Measurements from ENCODE around the gene CAMKMT.

The CAMKMT gene

DNA sequence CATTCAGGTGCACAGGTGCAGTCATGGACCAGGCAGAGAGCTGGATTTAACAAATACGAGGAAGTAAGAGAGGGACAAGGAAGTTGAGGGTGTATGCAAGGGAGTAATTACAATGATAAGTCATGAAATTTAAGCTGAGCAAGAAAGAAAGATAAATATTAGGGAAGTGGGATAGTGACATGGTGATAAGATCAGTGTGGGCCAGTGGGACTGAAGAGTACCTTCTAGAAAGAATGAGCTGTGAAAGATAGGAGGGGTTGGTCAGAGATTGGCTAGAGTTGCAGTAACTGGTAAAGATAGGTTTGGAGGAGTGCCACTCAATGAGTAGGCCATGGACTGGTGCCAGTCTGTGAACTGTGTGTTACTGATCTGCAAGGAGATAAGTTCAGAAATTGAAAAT lies 378.9 kb downstream of the CAMKMT start:
- TF ChIP-seq, protein P1, sequence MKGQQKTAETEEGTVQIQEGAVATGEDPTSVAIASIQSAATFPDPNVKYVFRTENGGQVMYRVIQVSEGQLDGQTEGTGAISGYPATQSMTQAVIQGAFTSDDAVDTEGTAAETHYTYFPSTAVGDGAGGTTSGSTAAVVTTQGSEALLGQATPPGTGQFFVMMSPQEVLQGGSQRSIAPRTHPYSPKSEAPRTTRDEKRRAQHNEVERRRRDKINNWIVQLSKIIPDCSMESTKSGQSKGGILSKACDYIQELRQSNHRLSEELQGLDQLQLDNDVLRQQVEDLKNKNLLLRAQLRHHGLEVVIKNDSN (IDR thresholded peaks at IDR 0.05), result no peak
- no peak for TF ChIP-seq TEAD4 (IDR thresholded peaks at IDR 0.05)
- no peak for TF ChIP-seq ZBTB7A (IDR thresholded peaks at IDR 0.05; ENCODE audit: low read depth)
- no peak for TF ChIP-seq FOXM1 (IDR thresholded peaks at IDR 0.05; ENCODE audit: borderline replicate concordance, low read depth)
- TF ChIP-seq, protein P2, sequence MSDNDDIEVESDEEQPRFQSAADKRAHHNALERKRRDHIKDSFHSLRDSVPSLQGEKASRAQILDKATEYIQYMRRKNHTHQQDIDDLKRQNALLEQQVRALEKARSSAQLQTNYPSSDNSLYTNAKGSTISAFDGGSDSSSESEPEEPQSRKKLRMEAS (IDR thresholded peaks at IDR 0.05), result no peak
- no peak for TF ChIP-seq RAD21 (IDR thresholded peaks at IDR 0.05; ENCODE audit: low read depth)
- no peak for TF ChIP-seq EGR1 (IDR thresholded peaks at IDR 0.05)
- no peak for TF ChIP-seq CEBPB (IDR thresholded peaks at IDR 0.05)
- TF ChIP-seq, protein P3, sequence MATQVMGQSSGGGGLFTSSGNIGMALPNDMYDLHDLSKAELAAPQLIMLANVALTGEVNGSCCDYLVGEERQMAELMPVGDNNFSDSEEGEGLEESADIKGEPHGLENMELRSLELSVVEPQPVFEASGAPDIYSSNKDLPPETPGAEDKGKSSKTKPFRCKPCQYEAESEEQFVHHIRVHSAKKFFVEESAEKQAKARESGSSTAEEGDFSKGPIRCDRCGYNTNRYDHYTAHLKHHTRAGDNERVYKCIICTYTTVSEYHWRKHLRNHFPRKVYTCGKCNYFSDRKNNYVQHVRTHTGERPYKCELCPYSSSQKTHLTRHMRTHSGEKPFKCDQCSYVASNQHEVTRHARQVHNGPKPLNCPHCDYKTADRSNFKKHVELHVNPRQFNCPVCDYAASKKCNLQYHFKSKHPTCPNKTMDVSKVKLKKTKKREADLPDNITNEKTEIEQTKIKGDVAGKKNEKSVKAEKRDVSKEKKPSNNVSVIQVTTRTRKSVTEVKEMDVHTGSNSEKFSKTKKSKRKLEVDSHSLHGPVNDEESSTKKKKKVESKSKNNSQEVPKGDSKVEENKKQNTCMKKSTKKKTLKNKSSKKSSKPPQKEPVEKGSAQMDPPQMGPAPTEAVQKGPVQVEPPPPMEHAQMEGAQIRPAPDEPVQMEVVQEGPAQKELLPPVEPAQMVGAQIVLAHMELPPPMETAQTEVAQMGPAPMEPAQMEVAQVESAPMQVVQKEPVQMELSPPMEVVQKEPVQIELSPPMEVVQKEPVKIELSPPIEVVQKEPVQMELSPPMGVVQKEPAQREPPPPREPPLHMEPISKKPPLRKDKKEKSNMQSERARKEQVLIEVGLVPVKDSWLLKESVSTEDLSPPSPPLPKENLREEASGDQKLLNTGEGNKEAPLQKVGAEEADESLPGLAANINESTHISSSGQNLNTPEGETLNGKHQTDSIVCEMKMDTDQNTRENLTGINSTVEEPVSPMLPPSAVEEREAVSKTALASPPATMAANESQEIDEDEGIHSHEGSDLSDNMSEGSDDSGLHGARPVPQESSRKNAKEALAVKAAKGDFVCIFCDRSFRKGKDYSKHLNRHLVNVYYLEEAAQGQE (IDR thresholded peaks at IDR 0.05; ENCODE audit: low read depth), result no peak
- no peak for TF ChIP-seq CREB1 (IDR thresholded peaks at IDR 0.05; ENCODE audit: low read depth)
- no peak for TF ChIP-seq YY1 (IDR thresholded peaks at IDR 0.05; ENCODE audit: low read depth)
- no peak for TF ChIP-seq TCF12 (IDR thresholded peaks at IDR 0.05; ENCODE audit: low read depth)
- no peak for TF ChIP-seq NFIC (IDR thresholded peaks at IDR 0.05)

DNA sequence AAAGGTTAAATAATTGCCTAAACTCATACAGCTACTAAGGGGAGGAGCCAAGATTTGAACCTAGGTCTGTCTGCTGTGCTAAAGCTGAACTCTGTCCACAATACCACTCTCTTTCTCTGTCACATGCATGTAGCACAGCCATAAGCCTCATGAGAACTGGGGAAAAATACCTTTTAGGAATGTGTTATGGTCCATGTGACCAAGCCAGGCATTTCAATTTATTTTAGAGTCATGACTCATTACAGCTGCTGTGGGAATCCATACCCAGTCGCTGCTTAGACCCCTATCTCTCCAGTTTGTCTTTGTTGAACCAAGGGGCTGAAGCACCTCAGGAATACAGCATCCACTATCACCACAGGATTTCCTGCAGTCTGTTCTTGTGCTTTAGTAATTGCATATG lies 379.8 kb downstream of the CAMKMT start:
- TF ChIP-seq YY1 (IDR thresholded peaks at IDR 0.05; ENCODE audit: low read depth) (no peak), FOXM1 (IDR thresholded peaks at IDR 0.05; ENCODE audit: borderline replicate concordance, low read depth) (no peak), EGR1 (IDR thresholded peaks at IDR 0.05) (no peak), CREB1 (IDR thresholded peaks at IDR 0.05; ENCODE audit: low read depth) (no peak), TAF1 (IDR thresholded peaks at IDR 0.05; ENCODE audit: low read depth) (no peak), TCF12 (IDR thresholded peaks at IDR 0.05; ENCODE audit: low read depth) (no peak), NFIC (IDR thresholded peaks at IDR 0.05) (no peak), EP300 (IDR thresholded peaks at IDR 0.05; ENCODE audit: borderline replicate concordance) (no peak), ZBTB7A (IDR thresholded peaks at IDR 0.05; ENCODE audit: low read depth) (no peak), RAD21 (IDR thresholded peaks at IDR 0.05; ENCODE audit: low read depth) (no peak)
- TF ChIP-seq, protein P2 (IDR thresholded peaks at IDR 0.05), result no peak
- TF ChIP-seq, protein P1 (IDR thresholded peaks at IDR 0.05), result no peak

DNA sequence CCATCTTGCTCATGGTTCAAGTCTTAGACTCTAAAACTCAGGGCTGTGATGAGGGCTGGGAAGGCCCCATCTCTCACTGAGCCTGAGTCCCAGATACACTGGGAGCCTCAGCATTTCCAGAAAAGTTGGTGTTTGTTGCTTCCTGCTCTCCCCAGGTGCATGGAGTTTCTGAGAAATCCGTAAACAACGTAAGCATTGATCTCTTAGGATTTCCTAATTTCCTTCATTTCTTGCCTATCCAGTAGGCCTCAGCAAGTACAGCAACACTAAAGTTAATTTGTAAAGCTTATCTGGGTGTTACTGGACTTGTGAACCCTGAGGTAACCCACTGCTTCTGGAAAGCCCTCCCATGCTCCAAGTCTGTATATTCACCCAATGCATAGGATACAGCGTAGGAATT lies 380.3 kb downstream of the CAMKMT start:
- no peak for TF ChIP-seq TEAD4 (IDR thresholded peaks at IDR 0.05)
- TF ChIP-seq TCF12 (IDR thresholded peaks at IDR 0.05; ENCODE audit: low read depth), result no peak
- TF ChIP-seq EGR1 (IDR thresholded peaks at IDR 0.05), result no peak
- no peak for TF ChIP-seq CREB1 (IDR thresholded peaks at IDR 0.05; ENCODE audit: low read depth)
- TF ChIP-seq, protein P1 (IDR thresholded peaks at IDR 0.05), result no peak
- no peak for TF ChIP-seq ZBTB7A (IDR thresholded peaks at IDR 0.05; ENCODE audit: low read depth)
- TF ChIP-seq, protein P3 (IDR thresholded peaks at IDR 0.05; ENCODE audit: low read depth), result no peak
- no peak for TF ChIP-seq YY1 (IDR thresholded peaks at IDR 0.05; ENCODE audit: low read depth)
- no peak for TF ChIP-seq TAF1 (IDR thresholded peaks at IDR 0.05; ENCODE audit: low read depth)
- no peak for TF ChIP-seq EP300 (IDR thresholded peaks at IDR 0.05; ENCODE audit: borderline replicate concordance)
- no peak for TF ChIP-seq NFIC (IDR thresholded peaks at IDR 0.05)

DNA sequence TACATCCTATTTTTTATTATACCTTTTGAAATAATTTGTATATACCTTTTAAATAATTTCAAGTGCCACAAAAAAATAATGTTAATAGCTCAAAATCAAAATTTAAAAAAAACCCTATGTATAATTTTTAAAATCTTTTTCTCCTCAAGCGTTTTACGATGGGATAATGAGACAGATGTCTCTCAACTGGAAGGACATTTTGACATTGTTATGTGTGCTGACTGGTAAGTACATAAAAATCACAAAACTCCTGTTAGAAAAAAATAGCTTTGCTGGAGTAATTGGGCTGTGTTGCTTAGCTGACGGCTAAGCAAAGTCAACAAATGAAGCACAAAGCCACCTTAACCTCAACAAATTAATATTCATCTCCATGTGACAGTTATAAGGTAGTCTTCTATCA lies 381.7 kb downstream of the CAMKMT start:
- TF ChIP-seq, protein P3 (IDR thresholded peaks at IDR 0.05; ENCODE audit: low read depth), result no peak
- TF ChIP-seq, protein P2 (IDR thresholded peaks at IDR 0.05), result no peak
- no peak for TF ChIP-seq TCF12 (IDR thresholded peaks at IDR 0.05; ENCODE audit: low read depth)
- TF ChIP-seq TAF1 (IDR thresholded peaks at IDR 0.05; ENCODE audit: low read depth), result no peak
- TF ChIP-seq EP300 (IDR thresholded peaks at IDR 0.05; ENCODE audit: borderline replicate concordance), result no peak
- TF ChIP-seq EGR1 (IDR thresholded peaks at IDR 0.05), result no peak
- TF ChIP-seq FOXM1 (IDR thresholded peaks at IDR 0.05; ENCODE audit: borderline replicate concordance, low read depth), result no peak
- no peak for TF ChIP-seq CREB1 (IDR thresholded peaks at IDR 0.05; ENCODE audit: low read depth)
